Hepatocyte (in vitro differentiated cells): ENCODE data around the gene IMMP1L. TPM values are rescaled to one million over a fixed set of nuclear protein-coding genes. Genes with fewer than 3 reads are reported as not detected.

Experiments
- DNase-seq: peaks from one replicate; pipeline ENCODE4 v3.0.0-alpha.2; 2016; ENCODE audit warnings: low spot score
- H2AFZ ChIP-seq: fragments of 200-600 bp; sonication (generic); 2 replicates; pipeline ENCODE4 v1.6.0; 2016; ENCODE audit warnings: antibody characterized with exemption, mild to moderate bottlenecking
- H3K27ac ChIP-seq: fragments of 200-600 bp; sonication (generic); 2 replicates; pipeline ENCODE4 v1.5.1; 2016; ENCODE audit warnings: mild to moderate bottlenecking
- H3K27me3 ChIP-seq: fragments of 200-600 bp; sonication (generic); 2 replicates; pipeline ENCODE4 v1.6.1; 2016
- H3K36me3 ChIP-seq: fragments of 200-600 bp; sonication (generic); replicated peaks from 2 replicates; pipeline ENCODE4 v1.5.1; 2016; ENCODE audit warnings: low read depth; ENCODE audit not compliant: insufficient read depth
- H3K4me1 ChIP-seq: fragments of 200-600 bp; sonication (generic); 2 replicates; pipeline ENCODE4 v1.5.1; 2016; ENCODE audit warnings: mild to moderate bottlenecking, moderate library complexity; ENCODE audit not compliant: insufficient read depth
- H3K4me2 ChIP-seq: fragments of 200-600 bp; sonication (generic); 2 replicates; pipeline ENCODE4 v1.6.0; 2016
- H3K4me3 ChIP-seq: fragments of 200-600 bp; sonication (generic); 2 replicates; pipeline ENCODE4 v1.5.1; 2016; ENCODE audit warnings: mild to moderate bottlenecking
- H3K79me2 ChIP-seq: fragments of 200-600 bp; sonication (generic); 2 replicates; pipeline ENCODE4 v1.6.0; 2017; ENCODE audit warnings: mild to moderate bottlenecking
- H3K9me2 ChIP-seq: fragments of 200-600 bp; sonication (generic); replicated peaks from 2 replicates; pipeline ENCODE4 v1.6.0; 2017; ENCODE audit warnings: mild to moderate bottlenecking; ENCODE audit not compliant: insufficient read depth
- H3K9me3 ChIP-seq: fragments of 200-600 bp; sonication (generic); 2 replicates; pipeline ENCODE4 v1.5.1; 2016; ENCODE audit warnings: low read depth, mild to moderate bottlenecking
- H4K20me1 ChIP-seq: fragments of 200-600 bp; sonication (generic); 2 replicates; pipeline ENCODE4 v1.6.0; 2016; ENCODE audit warnings: mild to moderate bottlenecking; ENCODE audit not compliant: insufficient read depth, poor library complexity, severe bottlenecking
- CTCF ChIP-seq: fragments of 200-600 bp; sonication (generic); IDR thresholded peaks from 2 replicates; pipeline ENCODE4 v1.5.1; 2016; ENCODE audit warnings: antibody characterized with exemption, mild to moderate bottlenecking; ENCODE audit not compliant: poor library complexity
- EZH2 ChIP-seq: fragments of 200-600 bp; sonication (generic); IDR thresholded peaks from 2 replicates; pipeline ENCODE4 v1.6.1; 2016; ENCODE audit warnings: antibody characterized with exemption, mild to moderate bottlenecking, borderline replicate concordance
- EZH2phosphoT487 ChIP-seq: fragments of 200-600 bp; sonication (generic); IDR thresholded peaks from one replicate; pipeline ENCODE4 v1.6.1; 2018; ENCODE audit warnings: antibody characterized with exemption, mild to moderate bottlenecking, low read depth, moderate library complexity; ENCODE audit not compliant: unreplicated experiment, severe bottlenecking
- WGBS: methylation state at CpG from one replicate; pipeline ENCODE4 v1.1.6; 2016; ENCODE audit warnings: low lambda C conversion rate; ENCODE audit errors: missing lambda C conversion rate; 5-methylcytosine and 5-hydroxymethylcytosine counted together
- polyA plus RNA-seq: library from polyadenylated mRNA; unstranded; fragments of >200 nt; fragmentation: Nextera tagmentation; extraction: Ambion mirVana; gene quantifications from 2 replicates; pipeline ENCODE4 v1.2.1, GENCODE V29; 2016
- total RNA-seq: library from RNA; depleted of rRNA; stranded (reverse); fragments of >200 nt; gene quantifications from 2 replicates; pipeline ENCODE4 v1.2.3, GENCODE V29; 2014

IMMP1L gene
- total and polyA plus RNA-seq, 2 experiments from 2014 or later, result 8.0 to 30.2 TPM

DNA sequence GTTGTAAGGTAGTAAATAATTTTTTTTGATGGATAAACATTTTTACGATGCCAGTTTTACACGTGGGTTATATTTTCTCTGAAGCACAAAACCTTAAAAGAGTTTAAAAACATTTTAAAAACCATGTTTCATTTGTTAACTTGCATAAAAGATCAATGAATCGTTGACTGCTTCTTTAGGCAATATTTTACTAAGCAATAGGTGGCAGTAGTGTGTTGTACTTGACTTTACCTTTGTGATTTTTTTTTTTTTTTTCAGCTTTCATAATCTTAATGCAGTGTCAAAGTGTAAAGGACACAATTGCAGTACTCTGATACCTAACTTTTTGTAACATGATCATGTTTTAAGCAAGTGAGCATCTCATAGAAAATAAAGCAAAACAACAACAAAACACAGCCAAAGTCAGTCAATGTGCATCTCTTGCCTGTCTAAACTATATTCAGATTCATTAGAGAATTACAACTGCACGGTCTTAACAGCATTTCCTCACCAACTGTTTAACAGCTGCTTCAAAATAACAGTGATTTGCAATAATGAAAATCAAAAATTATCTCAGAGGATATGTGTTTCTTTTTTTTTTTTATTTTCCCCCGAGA, 112.1 kb downstream of the IMMP1L start:
- Histone ChIP-seq H3K4me1 (no peaks in the 10 kb centered on the region), H3K27me3 (no peaks in the 10 kb centered on the region), H3K4me2 (no peak overlapping the region), H3K4me3 (no peak overlapping the region), H4K20me1 (no peaks in the 10 kb centered on the region), H3K27ac (no peak overlapping the region), H3K36me3 (no peaks in the 10 kb centered on the region), H3K79me2 (no peaks in the 10 kb centered on the region), H2AFZ (no peak overlapping the region), H3K9me3 (no peaks in the 10 kb centered on the region), H3K9me2 (no peaks in the 10 kb centered on the region)
- DNase-seq, result peak; percentile 38
- WGBS, result 46% methylated on average over 5 of the region's 5 CpGs
- TF ChIP-seq CTCF, result peak; percentile 62
- TF ChIP-seq EZH2, result no peak
- TF ChIP-seq EZH2phosphoT487, result no peak

GRCh38 chr11:31387379-31387778, 122.0 kb downstream of the IMMP1L start:
- no peak for DNase-seq
- WGBS, result 70% methylated on average over 2 of the region's 2 CpGs
- TF ChIP-seq EZH2phosphoT487 (no peak), EZH2 (no peak), CTCF (no peak)
- Histone ChIP-seq H3K4me2 (no peak overlapping the region), H2AFZ (no peak overlapping the region), H3K79me2 (no peaks in the 10 kb centered on the region), H4K20me1 (no peaks in the 10 kb centered on the region), H3K27me3 (no peaks in the 10 kb centered on the region), H3K36me3 (no peaks in the 10 kb centered on the region), H3K4me3 (no peak overlapping the region), H3K9me2 (no peaks in the 10 kb centered on the region), H3K9me3 (no peaks in the 10 kb centered on the region), H3K4me1 (no peaks in the 10 kb centered on the region), H3K27ac (no peak overlapping the region)

DNA sequence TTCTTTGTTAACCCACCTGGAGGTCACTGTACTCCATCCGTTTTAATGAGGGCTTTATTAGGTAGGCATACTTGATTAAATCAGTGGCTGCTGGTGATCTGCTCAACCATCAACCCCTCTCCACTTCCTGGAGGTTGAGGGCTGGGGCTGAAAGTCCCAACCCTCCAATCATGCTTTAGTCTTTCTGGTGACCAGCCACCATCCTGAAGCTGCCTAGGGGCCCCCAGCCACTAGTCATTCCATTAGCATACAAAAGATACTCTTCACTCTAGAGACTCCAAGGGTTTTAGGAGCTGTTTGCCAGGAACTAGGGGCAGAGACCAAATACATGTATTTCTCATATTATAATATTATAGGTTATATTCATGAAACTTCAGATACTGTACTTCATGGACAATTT, 126.3 kb downstream of the IMMP1L start:
- H3K27me3 ChIP-seq, result no peaks in the 10 kb centered on the region
- no peaks in the 10 kb centered on the region for H4K20me1 ChIP-seq
- no peak for TF ChIP-seq EZH2
- TF ChIP-seq CTCF, result no peak
- no peak for TF ChIP-seq EZH2phosphoT487
- H3K4me1 ChIP-seq, result no peaks in the 10 kb centered on the region
- no peak overlapping the region for H2AFZ ChIP-seq
- H3K9me2 ChIP-seq, result no peaks in the 10 kb centered on the region
- H3K4me3 ChIP-seq, result no peak overlapping the region
- H3K27ac ChIP-seq, result no peak overlapping the region
- no peaks in the 10 kb centered on the region for H3K36me3 ChIP-seq
- peaks cover 3% of the 10 kb centered on the region for H3K79me2 ChIP-seq
- H3K4me2 ChIP-seq, result no peak overlapping the region
- WGBS, result 76% methylated on average over 1 of the region's 1 CpG
- no peaks in the 10 kb centered on the region for H3K9me3 ChIP-seq
- DNase-seq, result no peak

Other genes with a start within 250 kb of the IMMP1L start
- 1.9 and 2.4 TPM in 2 replicates for gene DCDC1, start 139.9 kb downstream of the IMMP1L start, total RNA-seq
- gene DCDC1, start 139.9 kb downstream of the IMMP1L start, polyA plus RNA-seq, result 0.63 and 1.3 TPM in 2 replicates
- gene DNAJC24, start 139.8 kb downstream of the IMMP1L start, total RNA-seq, result 13.6 and 19.1 TPM in 2 replicates
- gene DNAJC24, start 139.8 kb downstream of the IMMP1L start, polyA plus RNA-seq, result 6.7 and 8.6 TPM in 2 replicates
- gene ELP4, start 145 bp upstream of the IMMP1L start, total RNA-seq, result 22.0 and 25.1 TPM in 2 replicates
- gene ELP4, start 145 bp upstream of the IMMP1L start, polyA plus RNA-seq, result 12.3 and 15.7 TPM in 2 replicates